ENCODE data around the gene TAF1D. TPM values are rescaled to one million over a fixed set of nuclear protein-coding genes. Genes with fewer than 3 reads are reported as not detected.

The TAF1D gene
- total and polyA plus RNA-seq, 10 of the 15 experiments (the other 5 are each of a cell fraction or from before 2014, with no cell fraction given) = 101 to 314 (median 199) TPM

DNA sequence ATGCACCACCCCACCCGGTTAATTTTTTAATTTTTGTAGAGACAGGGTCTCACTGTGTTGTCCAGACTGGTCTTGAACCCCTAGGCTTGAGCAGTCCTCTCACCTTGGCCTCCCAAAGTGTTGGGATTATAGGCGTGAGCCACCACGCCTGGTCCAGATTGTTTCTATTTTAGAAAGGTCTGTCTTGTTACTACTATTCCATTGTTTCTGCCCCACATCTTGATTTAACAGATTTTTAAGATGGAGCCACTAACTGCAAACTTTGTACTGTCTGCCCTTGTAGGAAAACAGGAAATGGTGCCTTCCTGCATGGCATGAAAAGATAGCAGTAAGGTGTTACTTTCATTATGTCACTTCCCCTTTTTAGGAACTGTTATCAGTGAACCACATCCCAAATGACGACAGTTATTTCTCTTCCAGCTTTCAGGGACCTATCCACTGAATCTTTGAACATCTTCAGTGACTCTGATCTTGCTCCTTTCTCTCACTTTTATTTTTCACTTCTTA lies 23.2 kb downstream of the TAF1D start (continued):
- TF ChIP-seq E4F1 (IDR thresholded peaks at IDR 0.05; ENCODE audit: borderline replicate concordance, partially characterized antibody) (no peak), NKRF (conservative IDR thresholded peaks at IDR 0.05) (no peak), ZBTB33 (IDR thresholded peaks at IDR 0.05) (no peak), CREM (IDR thresholded peaks at IDR 0.05; ENCODE audit: low read depth) (peak; percentile 81), SPI1 (IDR thresholded peaks at IDR 0.05; ENCODE audit: borderline replicate concordance, insufficient read depth, low read depth, low read length) (peak; percentile 97), CUX1 (IDR thresholded peaks at IDR 0.05; ENCODE audit: insufficient replicate concordance, low read depth, low read length) (no peak), BMI1 (IDR thresholded peaks at IDR 0.05; ENCODE audit: borderline replicate concordance) (peak; percentile 64; the same call in 1 of the 2 replicates), NR2F1 (conservative IDR thresholded peaks at IDR 0.05) (peak; percentile 41; the same call in 1 of the 2 replicates)
- TF ChIP-seq, protein P1, sequence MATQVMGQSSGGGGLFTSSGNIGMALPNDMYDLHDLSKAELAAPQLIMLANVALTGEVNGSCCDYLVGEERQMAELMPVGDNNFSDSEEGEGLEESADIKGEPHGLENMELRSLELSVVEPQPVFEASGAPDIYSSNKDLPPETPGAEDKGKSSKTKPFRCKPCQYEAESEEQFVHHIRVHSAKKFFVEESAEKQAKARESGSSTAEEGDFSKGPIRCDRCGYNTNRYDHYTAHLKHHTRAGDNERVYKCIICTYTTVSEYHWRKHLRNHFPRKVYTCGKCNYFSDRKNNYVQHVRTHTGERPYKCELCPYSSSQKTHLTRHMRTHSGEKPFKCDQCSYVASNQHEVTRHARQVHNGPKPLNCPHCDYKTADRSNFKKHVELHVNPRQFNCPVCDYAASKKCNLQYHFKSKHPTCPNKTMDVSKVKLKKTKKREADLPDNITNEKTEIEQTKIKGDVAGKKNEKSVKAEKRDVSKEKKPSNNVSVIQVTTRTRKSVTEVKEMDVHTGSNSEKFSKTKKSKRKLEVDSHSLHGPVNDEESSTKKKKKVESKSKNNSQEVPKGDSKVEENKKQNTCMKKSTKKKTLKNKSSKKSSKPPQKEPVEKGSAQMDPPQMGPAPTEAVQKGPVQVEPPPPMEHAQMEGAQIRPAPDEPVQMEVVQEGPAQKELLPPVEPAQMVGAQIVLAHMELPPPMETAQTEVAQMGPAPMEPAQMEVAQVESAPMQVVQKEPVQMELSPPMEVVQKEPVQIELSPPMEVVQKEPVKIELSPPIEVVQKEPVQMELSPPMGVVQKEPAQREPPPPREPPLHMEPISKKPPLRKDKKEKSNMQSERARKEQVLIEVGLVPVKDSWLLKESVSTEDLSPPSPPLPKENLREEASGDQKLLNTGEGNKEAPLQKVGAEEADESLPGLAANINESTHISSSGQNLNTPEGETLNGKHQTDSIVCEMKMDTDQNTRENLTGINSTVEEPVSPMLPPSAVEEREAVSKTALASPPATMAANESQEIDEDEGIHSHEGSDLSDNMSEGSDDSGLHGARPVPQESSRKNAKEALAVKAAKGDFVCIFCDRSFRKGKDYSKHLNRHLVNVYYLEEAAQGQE (IDR thresholded peaks at IDR 0.05; ENCODE audit: low read depth, low read length) = no peak
- TF ChIP-seq, protein P2, sequence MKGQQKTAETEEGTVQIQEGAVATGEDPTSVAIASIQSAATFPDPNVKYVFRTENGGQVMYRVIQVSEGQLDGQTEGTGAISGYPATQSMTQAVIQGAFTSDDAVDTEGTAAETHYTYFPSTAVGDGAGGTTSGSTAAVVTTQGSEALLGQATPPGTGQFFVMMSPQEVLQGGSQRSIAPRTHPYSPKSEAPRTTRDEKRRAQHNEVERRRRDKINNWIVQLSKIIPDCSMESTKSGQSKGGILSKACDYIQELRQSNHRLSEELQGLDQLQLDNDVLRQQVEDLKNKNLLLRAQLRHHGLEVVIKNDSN (IDR thresholded peaks at IDR 0.05; ENCODE audit: borderline replicate concordance, extremely low read length, insufficient read depth, low read depth, low read length) = no peak

All from GM12878 (cell line).